Measurements from ENCODE around the gene ALOX15. TPM values are rescaled to one million over a fixed set of nuclear protein-coding genes. Genes with fewer than 3 reads are reported as not detected.
"Not testable (repeated sequence)": the region's sequence is repeated elsewhere in the genome, so short reads cannot be mapped to it uniquely, and the experiment has no call there.

The ALOX15 gene
- total RNA-seq, 1 donor from 2014 or later: not detected

GRCh38 chr17:4594406-4594805 lies 47.1 kb downstream of the ALOX15 start:
- DNase-seq (ENCODE audit: low read depth): no peak

- DNase-seq (ENCODE audit: low read depth): no peak
These were observed 48.5 kb downstream of the ALOX15 start for GRCh38 chr17:4593021-4593421.

GRCh38 chr17:4592240-4593005 lies 49.1 kb downstream of the ALOX15 start:
- no peak for DNase-seq (ENCODE audit: low read depth)

- DNase-seq (ENCODE audit: low read depth): no peak
These were observed 49.9 kb downstream of the ALOX15 start for GRCh38 chr17:4591529-4591928.

- DNase-seq (ENCODE audit: low read depth): no peak
These were observed 50.5 kb downstream of the ALOX15 start for GRCh38 chr17:4590981-4591453.

GRCh38 chr17:4590042-4590441 lies 51.4 kb downstream of the ALOX15 start:
- DNase-seq (ENCODE audit: low read depth): not testable (repeated sequence)

GRCh38 chr17:4588898-4589625 lies 52.4 kb downstream of the ALOX15 start:
- DNase-seq (ENCODE audit: low read depth): no peak

- DNase-seq (ENCODE audit: low read depth): no peak
These were observed 53.1 kb downstream of the ALOX15 start for GRCh38 chr17:4588391-4588790.

- DNase-seq (ENCODE audit: low read depth): no peak
These were observed 53.7 kb downstream of the ALOX15 start for GRCh38 chr17:4587803-4588202.

GRCh38 chr17:4587195-4587594 lies 54.3 kb downstream of the ALOX15 start:
- no peak for DNase-seq (ENCODE audit: low read depth)

- peak; percentile 51 for DNase-seq (ENCODE audit: low read depth)
These were observed 55.4 kb downstream of the ALOX15 start for GRCh38 chr17:4586043-4586442.

- peak; percentile 18 for DNase-seq (ENCODE audit: low read depth)
These were observed 55.9 kb downstream of the ALOX15 start for GRCh38 chr17:4585638-4585994.

- no peak for DNase-seq (ENCODE audit: low read depth)
These were observed 56.4 kb downstream of the ALOX15 start for GRCh38 chr17:4584917-4585637.

- DNase-seq (ENCODE audit: low read depth): no peak
These were observed 57.2 kb downstream of the ALOX15 start, which contains the start of gene SMTNL2 for GRCh38 chr17:4584101-4584916. TSS of gene SMTNL2 (plus strand) at chr17:4584529. CDS start at chr17:4584606, 77 bp downstream.

- peak; percentile 18 for DNase-seq (ENCODE audit: low read depth)
These were observed 57.7 kb downstream of the ALOX15 start for GRCh38 chr17:4583782-4584100.

GRCh38 chr17:4583206-4583605 lies 58.3 kb downstream of the ALOX15 start:
- no peak for DNase-seq (ENCODE audit: low read depth)

- no peak for DNase-seq (ENCODE audit: low read depth)
These were observed 58.8 kb downstream of the ALOX15 start for GRCh38 chr17:4582691-4583090.

- no peak for DNase-seq (ENCODE audit: low read depth)
These were observed 59.4 kb downstream of the ALOX15 start for GRCh38 chr17:4582101-4582501.
